PC-3 (cell line): ENCODE measurements around the gene KANK3.

Experiments
- CTCF ChIP-seq: fragments of 300-600 bp; sonication (generic); conservative IDR thresholded peaks from 2 replicates; pipeline ENCODE4 v1.5.1; 2017; ENCODE audit warnings: antibody characterized with exemption, low read depth, mild to moderate bottlenecking, low read length
- EZH2phosphoT487 ChIP-seq: fragments of 300-600 bp; sonication (generic); IDR thresholded peaks from 2 replicates; pipeline ENCODE4 v1.6.1; 2018; ENCODE audit warnings: mild to moderate bottlenecking, antibody characterized with exemption, low read length, borderline replicate concordance

- TF ChIP-seq CTCF (no peak), EZH2phosphoT487 (no peak)
Measured at GRCh38 chr19:8388612-8388958, 45.5 kb upstream of the KANK3 start.
